A204.1 (cell line): ENCODE data around the gene IGSF9.
"Not testable (repeated sequence)": the region's sequence is repeated elsewhere in the genome, so short reads cannot be mapped to it uniquely, and the experiment has no call there.

ENCODE experiments used
- FAIRE-seq: peaks from 2 replicates; lab custom pipeline; 2012; peaks lifted over from hg19 to GRCh38; lab: Jason Lieb, UNC

IGSF9 gene

DNA sequence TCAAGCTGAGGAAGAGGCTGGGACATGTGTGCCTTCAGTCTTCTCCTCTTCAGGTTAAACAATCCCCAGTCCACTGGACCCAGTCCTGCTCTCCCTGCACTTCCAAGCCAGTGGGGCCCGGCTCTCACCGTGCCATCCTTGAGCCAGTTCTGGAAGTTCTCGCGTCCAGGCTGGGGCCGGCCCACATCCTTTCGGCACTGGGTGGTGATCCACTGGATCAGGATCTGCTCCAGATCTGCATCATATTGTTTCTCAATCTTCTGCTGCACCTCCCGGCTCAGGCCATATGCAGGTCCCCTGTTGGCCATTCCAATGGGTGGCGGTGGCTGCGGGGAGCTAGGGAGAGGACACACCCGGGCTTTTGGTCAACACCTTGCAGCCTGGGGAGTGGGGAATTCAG is 25.2 kb downstream of the IGSF9 start:
- FAIRE-seq: no peak

- no peak for FAIRE-seq
These were observed 26.1 kb downstream of the IGSF9 start for GRCh38 chr1:159919236-159919865.

GRCh38 chr1:159918352-159919200 is 26.8 kb downstream of the IGSF9 start:
- no peak for FAIRE-seq

GRCh38 chr1:159917533-159918351 is 27.7 kb downstream of the IGSF9 start:
- no peak for FAIRE-seq

DNA sequence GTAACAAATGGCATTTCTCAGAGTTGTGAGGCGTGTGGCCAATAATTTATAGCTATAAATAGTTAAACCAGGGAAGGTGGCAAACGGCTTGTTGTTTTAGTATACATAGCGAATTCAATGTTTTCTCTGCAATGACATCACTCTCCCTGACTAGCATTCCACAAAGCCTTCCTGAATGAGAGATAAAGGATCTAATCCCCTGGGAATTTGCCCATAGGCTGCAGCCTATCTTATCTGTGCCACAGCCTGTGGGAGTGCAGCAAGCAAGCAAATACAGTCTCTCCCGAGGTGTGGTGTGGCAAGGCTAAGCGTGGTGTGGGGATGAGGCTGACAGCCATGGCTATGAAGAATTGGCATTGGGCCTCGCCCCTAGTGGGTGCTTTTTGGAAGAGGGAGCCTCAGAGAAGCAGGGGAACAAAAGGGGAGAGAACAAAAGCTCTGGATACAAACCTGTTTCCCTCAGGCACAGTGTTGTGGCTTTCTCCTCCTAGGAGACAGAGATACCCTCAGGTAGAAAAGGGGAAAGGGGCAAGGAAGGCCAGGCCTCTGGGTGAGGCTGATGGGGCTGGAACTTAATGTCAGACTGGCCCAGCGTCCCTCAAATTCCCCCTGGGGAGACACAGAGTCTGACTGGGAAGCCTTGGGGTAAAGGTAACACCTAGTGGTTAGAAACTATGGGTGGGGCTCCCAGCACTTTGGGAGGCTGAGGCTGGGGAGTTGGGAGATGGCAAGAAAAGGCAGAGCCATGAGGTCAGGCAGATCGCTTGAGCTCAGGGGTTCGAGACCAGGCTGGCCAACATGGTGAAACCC is 29.0 kb downstream of the IGSF9 start:
- FAIRE-seq: no peak

GRCh38 chr1:159915571-159916241 is 29.7 kb downstream of the IGSF9 start:
- no peak for FAIRE-seq

GRCh38 chr1:159914252-159915018 is 31.0 kb downstream of the IGSF9 start:
- FAIRE-seq: no peak

- FAIRE-seq: no peak
These were observed 31.8 kb downstream of the IGSF9 start for GRCh38 chr1:159913451-159914192.

GRCh38 chr1:159911326-159912070 is 33.9 kb downstream of the IGSF9 start:
- FAIRE-seq: no peak

- FAIRE-seq: no peak
These were observed 37.1 kb downstream of the IGSF9 start for GRCh38 chr1:159908031-159908940.

- FAIRE-seq: no peak
These were observed 38.5 kb downstream of the IGSF9 start for GRCh38 chr1:159906960-159907359.

DNA sequence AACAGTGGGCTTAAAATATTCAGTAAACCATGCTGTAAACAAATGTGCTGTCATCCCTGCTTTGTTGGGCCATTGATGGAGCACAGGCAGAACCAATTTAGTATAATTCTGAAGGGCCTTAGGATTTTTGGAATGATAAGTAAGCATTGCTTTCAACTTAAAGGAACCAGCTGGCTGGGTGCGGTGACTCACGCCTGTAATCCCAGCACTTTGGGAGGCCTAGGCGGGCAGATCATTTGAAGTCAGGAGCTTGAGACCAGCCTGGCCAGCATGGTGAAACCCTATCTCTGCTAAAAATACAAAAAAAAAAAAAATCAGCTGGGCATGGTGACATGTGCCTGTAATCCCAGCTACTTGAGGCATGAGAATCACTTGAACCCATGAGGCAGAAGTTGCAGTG is 41.4 kb downstream of the IGSF9 start:
- not testable (repeated sequence) for FAIRE-seq

DNA sequence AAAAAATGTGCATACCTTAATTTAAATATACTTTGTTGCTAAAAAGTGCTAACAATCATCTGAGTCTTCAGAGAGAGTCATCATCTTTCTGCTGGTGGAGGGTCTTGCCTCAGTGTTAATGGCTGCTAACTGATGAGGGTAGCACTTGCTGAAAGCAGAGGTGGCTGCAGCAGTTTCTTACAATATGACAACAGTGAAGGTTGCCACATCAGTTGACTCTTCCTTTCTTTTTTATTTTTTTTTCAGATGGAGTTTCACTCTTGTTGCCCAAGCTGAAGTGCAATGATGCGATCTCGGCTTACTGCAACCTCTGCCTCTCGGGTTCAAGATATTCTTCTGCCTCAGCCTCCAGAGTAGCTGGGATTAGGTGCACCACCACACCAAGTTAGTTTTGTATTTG is 42.9 kb downstream of the IGSF9 start:
- no peak for FAIRE-seq

DNA sequence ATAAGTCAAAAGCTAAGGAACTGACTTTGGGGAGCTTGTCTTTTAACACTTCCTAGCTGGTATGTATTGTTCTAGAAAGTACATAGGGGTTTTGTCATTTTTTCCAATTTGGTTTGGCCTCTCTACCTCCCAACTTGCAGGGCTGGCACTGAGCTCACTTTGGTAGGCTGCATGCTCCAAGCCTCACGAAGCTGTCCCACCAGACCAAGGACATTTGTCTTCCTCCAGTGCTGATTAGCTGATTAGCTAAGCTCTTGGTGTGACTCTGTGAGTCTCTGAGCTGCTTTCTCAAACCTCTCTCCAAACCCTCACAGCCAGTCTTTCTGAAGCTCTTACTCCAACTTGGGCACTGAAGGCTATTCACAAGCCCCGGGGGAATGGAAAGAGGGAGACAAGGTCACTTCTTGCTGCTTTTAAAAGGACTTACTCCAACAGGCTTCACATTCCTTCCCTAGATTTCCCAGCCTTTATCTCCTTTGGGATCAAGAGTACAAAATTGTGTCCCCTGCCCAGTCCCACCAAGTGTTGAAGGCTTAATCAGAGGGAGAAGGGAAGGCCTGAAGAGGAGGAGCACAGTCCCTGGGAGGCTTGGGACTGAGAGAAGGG is 44.6 kb downstream of the IGSF9 start:
- no peak for FAIRE-seq

DNA sequence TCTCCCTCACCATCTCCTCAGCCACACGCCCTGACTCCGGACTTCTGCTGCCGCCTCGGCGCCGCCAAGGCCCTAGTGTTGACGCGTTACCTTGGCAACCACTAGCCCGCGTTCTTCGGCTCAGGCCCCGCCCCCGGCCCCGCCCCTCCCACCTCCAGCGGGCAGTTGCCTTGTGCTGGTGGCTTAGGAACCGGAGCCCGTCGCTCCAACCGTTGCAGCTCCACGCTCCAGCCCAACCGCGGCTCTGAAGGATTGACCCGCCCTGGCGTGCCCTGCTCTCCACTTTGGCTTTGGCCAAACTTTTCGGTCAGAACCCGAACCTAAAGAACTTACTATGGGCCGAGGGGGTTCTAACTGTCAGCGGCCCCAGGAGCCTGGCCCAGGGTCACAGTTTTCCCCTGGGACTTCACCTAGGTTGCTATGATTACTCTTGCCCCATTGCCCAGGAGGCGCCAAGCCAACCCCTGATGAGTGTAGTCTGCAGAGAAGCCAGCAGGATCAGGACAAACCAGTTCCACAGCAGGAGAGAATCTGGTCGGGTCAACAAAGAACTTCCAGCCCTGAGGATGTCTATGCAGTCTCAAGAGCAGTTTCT is 45.2 kb downstream of the IGSF9 start, which contains the start of gene CFAP45:
Gene CFAP45 (minus strand): TSS at position 80 of the 595 bp plus-strand sequence. CDS start 67 bp downstream, at position 13.
- no peak for FAIRE-seq

GRCh38 chr1:159899634-159900033 is 45.8 kb downstream of the IGSF9 start:
- FAIRE-seq: not testable (repeated sequence)

GRCh38 chr1:159898527-159898926 is 46.9 kb downstream of the IGSF9 start:
- FAIRE-seq: no peak
